ENCODE measurements around the gene RAB22A.

RAB22A gene

DNA sequence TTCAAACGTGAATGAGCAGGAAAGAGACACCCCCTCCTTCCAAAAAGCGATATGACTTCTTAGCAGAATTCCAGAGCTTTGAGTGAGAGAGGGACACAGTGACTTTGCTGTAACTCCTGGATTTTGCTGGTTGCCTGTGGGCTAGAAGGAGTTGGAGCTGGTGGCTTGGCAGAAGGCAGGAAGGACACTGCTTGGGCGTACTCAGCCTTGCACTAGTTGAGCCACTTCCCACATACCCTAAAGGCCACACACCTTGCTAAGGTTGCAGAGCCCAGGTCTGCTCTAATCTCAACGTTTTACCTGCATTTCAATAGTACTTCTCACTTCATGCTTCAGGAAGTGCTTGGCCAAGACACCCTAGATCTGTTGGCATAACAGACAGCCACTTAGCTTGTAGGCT, 30.6 kb downstream of the RAB22A start:
- DNase-seq (ENCODE audit: low read depth) = no peak
- TF ChIP-seq, protein P1, sequence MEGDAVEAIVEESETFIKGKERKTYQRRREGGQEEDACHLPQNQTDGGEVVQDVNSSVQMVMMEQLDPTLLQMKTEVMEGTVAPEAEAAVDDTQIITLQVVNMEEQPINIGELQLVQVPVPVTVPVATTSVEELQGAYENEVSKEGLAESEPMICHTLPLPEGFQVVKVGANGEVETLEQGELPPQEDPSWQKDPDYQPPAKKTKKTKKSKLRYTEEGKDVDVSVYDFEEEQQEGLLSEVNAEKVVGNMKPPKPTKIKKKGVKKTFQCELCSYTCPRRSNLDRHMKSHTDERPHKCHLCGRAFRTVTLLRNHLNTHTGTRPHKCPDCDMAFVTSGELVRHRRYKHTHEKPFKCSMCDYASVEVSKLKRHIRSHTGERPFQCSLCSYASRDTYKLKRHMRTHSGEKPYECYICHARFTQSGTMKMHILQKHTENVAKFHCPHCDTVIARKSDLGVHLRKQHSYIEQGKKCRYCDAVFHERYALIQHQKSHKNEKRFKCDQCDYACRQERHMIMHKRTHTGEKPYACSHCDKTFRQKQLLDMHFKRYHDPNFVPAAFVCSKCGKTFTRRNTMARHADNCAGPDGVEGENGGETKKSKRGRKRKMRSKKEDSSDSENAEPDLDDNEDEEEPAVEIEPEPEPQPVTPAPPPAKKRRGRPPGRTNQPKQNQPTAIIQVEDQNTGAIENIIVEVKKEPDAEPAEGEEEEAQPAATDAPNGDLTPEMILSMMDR (IDR thresholded peaks at IDR 0.05; ENCODE audit: low read depth, low read length, missing control alignments) = no peak
- no peak overlapping the region for H3K4me3 ChIP-seq (ENCODE audit: low read depth, low read length)

DNA sequence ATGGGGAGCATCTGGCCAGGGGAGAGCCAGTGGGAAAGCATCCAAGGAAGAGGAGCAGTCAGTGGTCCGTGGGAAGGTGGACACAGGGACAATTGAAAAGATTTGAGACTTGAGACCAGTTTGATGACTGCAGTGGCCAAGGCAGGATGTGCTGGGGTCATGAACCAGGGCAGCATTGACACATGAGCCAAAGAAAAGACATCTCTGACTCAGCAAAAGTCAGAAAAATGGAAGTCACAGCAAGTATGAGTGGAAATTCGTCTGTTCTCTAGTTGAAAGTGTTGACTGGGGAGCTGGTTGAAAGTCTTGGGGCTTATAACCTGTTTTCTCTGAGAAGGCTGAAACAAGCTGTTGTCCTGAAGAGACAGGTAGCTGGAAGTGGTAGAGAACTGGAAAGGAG, 31.3 kb downstream of the RAB22A start:
- TF ChIP-seq, protein P1 (IDR thresholded peaks at IDR 0.05; ENCODE audit: low read depth, low read length, missing control alignments) = no peak
- no peak for DNase-seq (ENCODE audit: low read depth)
- H3K4me3 ChIP-seq (ENCODE audit: low read depth, low read length) = no peak overlapping the region

DNA sequence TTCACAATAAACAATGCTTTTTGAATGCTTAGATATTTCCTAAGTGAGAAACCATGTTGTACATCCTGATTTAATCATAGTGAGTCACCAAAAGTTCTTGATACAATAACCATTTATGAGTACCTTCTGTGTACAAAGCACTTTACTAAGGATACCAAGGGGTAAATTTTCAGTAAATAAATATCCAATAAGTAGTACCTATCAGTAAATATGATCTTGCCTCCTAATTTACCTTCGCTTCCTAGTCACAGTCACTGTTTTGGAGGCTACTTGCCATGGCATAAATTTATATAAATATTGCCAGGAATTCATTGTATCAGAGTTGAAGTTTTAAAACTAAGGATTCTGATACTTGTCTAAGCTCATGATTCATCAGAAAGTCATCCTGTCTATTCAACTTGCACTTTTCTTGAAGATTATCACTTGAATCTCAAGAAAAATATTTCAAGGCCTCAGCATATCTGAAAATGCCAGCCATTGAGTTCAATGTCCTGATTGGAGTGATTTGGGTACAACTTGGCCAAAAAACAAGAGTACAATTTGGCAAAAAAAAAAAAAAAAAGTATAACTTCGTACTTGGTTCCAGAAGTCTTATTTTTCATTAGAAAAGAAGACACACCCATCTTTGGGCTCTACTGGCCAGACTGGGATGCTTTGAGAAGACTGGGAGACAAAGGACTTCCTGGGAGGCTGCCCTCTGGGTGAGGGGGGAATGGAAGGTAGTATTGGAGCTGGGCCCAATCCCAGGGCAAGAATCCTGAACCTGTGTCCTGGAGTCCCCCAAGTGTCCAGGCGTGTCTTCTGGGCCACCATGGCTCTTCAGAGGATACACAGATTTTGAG, 32.8 kb downstream of the RAB22A start:
- no peak overlapping the region for H3K4me3 ChIP-seq (ENCODE audit: low read depth, low read length)
- DNase-seq (ENCODE audit: low read depth) = no peak
- TF ChIP-seq, protein P1 (IDR thresholded peaks at IDR 0.05; ENCODE audit: low read depth, low read length, missing control alignments) = no peak

DNA sequence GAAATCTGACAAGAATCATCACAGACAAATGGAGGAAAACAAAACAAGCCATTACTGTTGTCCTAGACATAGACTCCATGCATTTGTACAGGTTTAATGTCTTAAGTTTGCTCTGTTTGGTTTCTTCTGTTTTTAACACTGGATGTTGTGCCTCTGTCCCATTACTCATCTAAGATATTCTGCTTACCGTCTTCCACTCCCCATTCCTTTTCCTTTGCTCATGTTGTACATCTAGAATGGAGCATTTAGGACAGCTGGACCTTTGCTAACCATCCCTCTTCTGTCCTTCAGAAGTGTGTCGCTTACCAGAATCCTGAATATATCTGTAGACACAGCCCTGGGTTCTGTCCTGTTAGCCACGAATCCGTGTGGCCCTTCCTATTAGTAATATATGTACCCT, 35.2 kb downstream of the RAB22A start:
- TF ChIP-seq, protein P1 (IDR thresholded peaks at IDR 0.05; ENCODE audit: low read depth, low read length, missing control alignments) = no peak
- H3K4me3 ChIP-seq (ENCODE audit: low read depth, low read length) = no peak overlapping the region
- DNase-seq (ENCODE audit: low read depth) = no peak

DNA sequence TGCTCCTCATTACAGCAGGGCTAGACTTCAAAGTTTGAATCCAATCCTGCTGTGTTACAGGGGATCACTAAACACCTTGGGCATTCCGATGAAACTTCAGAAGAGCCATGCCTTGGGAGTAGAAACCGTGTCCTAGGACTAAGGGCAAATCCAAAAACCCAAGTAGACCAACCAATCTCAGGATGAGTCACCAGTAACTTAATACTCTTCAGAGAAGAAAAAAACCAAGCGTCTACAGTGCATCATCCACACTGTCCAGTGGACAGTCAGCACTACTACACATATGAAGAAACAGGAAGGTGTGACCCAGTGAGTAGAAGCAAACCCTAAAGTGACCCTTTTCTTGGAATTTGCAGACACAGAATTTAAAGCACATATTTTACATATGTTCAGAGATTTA, 40.1 kb downstream of the RAB22A start:
- no peak for DNase-seq (ENCODE audit: low read depth)
- TF ChIP-seq, protein P1 (IDR thresholded peaks at IDR 0.05; ENCODE audit: low read depth, low read length, missing control alignments) = no peak
- H3K4me3 ChIP-seq (ENCODE audit: low read depth, low read length) = no peak overlapping the region

DNA sequence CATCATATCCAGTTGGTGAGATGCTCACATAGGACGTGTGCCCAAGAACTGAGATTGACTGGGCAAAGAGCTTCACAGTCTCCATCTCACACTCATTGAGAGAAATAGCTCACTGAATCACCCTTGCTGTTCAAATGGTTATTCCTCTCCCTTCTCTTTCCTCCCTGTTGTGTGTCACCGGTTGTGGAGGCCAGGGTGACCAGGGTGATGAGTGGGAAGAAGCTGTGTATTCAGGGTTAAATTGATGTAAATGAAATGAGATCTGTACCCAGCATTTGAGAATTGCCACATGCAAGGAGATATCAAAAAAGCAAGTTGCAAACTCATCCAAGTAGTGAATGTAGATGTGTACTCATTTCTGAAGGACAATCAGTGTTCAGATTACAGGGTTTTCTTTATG, 43.0 kb downstream of the RAB22A start:
- H3K4me3 ChIP-seq (ENCODE audit: low read depth, low read length) = no peak overlapping the region
- TF ChIP-seq, protein P1 (IDR thresholded peaks at IDR 0.05; ENCODE audit: low read depth, low read length, missing control alignments) = no peak
- no peak for DNase-seq (ENCODE audit: low read depth)

DNA sequence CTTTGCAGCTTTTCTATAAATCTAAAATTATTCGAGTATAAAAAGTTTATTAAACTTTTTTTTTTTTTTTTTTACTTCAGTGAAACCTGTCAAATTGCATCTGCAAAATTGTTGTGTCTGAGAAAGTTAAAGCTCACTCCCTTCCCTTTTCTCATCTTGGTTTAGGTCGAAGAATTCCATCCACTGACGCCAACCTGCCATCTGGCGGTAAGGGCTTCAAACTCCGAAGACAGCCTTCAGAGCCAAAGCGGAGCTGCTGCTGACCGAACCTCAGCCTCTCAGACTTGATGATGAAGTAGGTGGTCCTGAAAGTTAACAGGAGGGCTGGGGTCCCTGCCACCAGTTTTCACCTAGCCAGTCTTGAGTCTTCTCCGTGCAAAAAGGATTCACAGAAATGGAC, 49.9 kb downstream of the RAB22A start:
- TF ChIP-seq, protein P1 (IDR thresholded peaks at IDR 0.05; ENCODE audit: low read depth, low read length, missing control alignments) = no peak
- DNase-seq (ENCODE audit: low read depth) = no peak
- H3K4me3 ChIP-seq (ENCODE audit: low read depth, low read length) = no peak overlapping the region

Measured in GM12864 (cell line).